UCSD-AML1 (cell line): ENCODE results near the gene SLC31A2.
"Not testable (repeated sequence)": the region's sequence is repeated elsewhere in the genome, so short reads cannot be mapped to it uniquely, and the experiment has no call there.

Experiments used
- DNase-seq: peaks from one replicate; lab custom pipeline; 2025; ENCODE audit not compliant: unreplicated experiment; lab: John Stamatoyannopoulos, UW

The SLC31A2 gene, protein sequence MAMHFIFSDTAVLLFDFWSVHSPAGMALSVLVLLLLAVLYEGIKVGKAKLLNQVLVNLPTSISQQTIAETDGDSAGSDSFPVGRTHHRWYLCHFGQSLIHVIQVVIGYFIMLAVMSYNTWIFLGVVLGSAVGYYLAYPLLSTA

GRCh38 chr9:113150670-113151611 is at the start of gene SLC31A2:
Gene SLC31A2, plus strand, starts transcription at chr9:113151007. Its CDS starts 68 bp downstream, at chr9:113151075.
- peak; percentile 88 for DNase-seq

- not testable (repeated sequence) for DNase-seq
These were observed 45.5 kb upstream of the SLC31A2 start for GRCh38 chr9:113105345-113105744.

GRCh38 chr9:113111065-113111951 is 39.5 kb upstream of the SLC31A2 start:
- peak; percentile 19 for DNase-seq

- not testable (repeated sequence) for DNase-seq
These were observed 37.9 kb upstream of the SLC31A2 start for GRCh38 chr9:113112706-113113510.

DNA sequence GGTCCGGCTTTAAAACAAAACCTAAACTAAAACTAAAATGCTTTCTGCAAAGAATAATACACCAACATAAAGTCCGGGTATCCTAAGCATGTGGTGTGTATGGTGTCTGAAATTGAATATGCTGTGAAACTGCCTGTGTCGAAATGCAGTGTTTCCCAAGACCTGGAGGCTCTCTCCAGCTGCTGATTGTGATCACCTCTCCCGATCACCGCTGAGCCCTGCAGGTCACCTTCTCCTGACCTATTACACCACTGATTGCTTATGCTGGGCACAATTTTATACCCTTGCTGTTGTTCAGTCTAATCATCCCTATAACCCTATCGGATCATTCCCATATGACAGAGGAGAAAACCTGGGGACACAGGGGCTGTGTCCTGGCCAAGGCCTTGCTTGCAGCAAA is 32.0 kb upstream of the SLC31A2 start:
- not testable (repeated sequence) for DNase-seq

DNA sequence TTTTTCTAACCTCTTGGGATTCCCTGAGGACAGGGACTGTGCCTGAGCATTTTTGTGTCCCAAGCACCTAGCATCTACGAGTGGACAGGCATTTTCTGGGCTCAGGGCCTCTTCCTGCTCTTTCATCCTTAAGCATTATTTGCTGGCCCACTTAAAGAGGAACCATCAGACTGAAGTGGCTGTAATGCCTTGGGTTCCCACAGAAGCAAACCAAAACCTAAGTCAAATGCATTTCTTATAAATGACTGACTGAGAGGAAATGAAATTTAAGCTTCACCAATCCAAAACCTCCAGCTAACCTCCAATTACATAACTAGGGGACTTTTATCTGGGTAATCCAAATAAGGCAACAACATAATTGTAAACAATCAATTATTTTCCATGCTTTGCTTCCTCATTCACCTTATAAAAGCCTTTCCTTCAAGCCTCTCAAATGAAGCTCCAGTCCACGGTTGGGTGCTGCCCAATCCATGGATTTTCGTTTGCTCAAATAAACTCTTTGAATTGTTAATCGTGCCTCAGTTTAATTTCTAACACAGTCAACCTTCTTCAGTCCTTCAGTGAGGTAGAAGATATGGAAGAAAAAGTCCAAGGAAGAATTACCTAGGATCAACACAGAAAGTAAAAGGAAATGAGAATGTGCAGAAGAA is 25.3 kb upstream of the SLC31A2 start:
- DNase-seq = no peak

- DNase-seq = no peak
These were observed 21.3 kb upstream of the SLC31A2 start for GRCh38 chr9:113129466-113129865.

GRCh38 chr9:113129884-113130283 is 20.9 kb upstream of the SLC31A2 start:
- DNase-seq = no peak

GRCh38 chr9:113131689-113132151 is 19.1 kb upstream of the SLC31A2 start:
- DNase-seq = no peak

- DNase-seq = no peak
These were observed 13.3 kb upstream of the SLC31A2 start for GRCh38 chr9:113137196-113138168.

DNA sequence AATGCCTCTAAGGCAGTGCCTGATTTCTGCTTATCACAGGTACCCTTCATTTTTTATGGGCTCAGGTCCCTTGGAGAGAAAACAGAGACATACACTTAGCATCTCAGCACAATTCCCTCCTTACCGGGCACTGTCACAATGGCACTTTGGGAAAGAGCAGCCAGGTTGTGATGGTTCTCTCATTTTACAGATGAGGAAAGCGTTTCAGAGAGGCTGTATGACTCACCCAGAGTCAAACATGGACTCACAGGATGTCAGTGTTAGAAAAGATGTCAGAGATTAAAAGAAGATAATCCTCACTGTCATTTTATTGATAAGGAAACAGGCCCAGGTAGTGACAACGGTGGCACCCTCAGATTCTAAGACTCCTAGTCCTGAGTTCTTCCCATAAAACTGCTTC is 12.0 kb upstream of the SLC31A2 start:
- no peak for DNase-seq

- DNase-seq = no peak
These were observed 11.5 kb upstream of the SLC31A2 start for GRCh38 chr9:113139225-113139829.

DNA sequence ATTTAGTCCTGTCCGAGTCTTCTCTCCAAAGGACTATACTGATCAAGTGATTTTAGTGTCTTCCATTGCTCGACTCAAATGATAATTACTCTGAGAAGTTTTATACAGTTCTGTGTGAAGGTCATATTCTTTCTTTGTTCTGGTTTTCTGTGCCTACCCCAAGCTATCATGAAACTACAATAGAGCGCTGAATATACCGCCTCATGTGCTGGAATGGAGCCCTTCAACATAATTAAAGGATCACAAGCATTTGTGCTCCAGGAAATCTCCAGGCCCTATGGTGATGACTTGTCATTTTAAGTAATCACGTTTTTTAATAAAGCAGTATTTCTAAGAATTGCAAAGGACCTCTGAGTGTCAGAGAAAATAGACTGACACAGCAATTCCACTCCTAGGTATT is 10.9 kb upstream of the SLC31A2 start:
- no peak for DNase-seq

DNA sequence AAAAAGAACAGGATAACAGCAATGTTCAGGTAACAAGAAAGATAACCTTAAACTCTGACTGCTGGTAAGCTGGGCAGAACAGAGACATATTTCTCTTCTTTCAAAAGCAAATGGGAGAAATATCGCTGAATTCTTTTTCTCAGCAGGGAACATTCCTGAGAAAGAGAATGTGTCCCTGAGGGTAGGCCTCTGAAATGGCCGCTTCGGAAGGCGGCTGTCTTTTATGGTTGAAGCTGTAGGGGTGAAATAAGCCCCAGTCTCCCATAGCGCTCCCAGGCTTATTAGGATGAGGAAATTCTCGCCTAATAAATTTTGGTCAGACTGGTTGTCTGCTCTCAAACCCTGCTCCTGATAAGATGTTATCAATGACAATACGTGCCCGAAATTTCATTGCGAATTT is 9.9 kb upstream of the SLC31A2 start:
- DNase-seq = not testable (repeated sequence)

DNA sequence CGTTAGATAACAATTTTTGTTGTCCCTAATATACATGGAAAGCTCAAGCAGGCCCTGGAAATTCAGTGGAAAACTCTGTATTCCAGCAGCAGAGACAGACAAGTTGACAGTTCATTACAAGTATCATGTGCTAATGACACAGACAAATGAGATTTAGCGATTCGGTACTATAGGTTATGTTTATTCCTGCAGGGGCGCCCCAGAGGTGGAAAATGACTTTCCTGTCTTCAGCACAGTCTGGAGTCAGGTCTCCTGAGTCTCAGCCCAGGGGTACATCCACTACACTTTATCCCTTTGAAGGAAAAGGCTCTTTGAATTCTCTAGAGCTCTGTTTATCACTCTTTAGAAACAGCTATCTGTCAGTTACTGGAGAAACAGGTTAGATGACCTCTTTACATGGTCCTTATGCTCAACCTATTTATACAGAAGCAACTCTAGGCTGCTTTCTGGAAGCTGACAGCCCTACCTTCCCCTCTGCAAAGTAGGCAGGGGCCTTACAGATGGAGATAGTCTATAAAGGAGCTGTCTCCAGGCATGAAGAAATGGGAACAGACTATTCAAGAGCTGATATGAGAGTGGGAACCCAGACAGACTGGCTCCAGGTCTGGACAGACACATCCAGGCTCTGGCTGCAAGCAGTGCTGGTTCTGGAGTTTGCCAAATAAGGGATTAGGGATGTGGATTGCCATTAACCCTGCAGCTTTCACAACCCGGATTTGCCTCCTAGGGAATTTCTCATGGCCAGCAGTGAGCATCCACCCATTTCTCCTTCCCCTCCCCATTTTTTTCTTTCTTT is 7.2 kb upstream of the SLC31A2 start:
- no peak for DNase-seq

DNA sequence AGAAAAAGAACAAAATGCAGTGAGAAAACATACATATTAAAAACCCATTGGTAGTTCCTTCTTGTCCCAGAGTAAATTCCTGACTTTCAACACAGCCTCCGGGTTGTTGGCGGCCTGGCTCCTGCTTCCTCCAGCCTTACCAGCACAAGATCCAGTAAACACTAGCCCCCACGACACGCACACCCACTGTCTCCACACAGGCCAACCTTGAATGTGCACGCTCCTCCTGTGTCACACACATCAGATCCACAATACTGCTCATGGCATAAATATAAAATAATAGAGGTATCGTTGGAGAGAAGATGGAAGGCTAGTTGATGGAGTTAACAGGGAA is 2.5 kb upstream of the SLC31A2 start:
- DNase-seq = no peak

DNA sequence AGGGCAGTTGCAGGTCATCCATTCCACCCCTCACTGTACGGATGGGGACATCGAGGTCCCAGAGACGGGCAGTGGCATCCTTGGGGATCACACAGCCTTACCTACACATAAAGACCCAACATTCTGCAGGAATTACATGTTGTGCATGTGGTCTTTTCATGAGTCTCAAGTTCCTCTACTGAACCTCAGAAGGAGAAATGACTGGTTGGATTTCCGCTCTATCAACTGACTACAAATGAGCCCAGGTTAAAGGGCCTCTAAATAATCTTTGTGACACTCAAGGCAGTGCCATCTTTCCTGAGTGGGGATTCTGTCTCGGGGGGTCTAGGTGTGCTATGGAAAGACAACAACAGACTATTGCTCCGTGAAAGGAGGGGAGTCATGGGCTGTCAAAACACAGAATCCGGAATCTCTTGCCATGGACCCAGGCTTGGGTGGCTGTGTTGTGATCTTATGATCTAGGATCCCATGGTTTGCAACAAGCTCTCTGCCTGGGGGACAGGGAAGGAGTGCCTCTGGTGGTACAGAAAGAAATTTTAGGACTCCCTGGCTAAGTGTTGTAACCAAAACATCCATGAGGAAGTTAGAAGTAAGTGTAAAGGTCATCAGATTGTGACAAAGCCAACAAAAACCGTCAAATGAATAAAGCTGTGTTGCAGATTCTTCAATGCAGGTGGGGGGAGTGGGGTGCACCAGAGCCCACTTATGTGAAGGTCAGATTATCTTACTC is 1.9 kb upstream of the SLC31A2 start:
- no peak for DNase-seq
